NCI-H2081 (cell line): ENCODE measurements around the gene GMIP.

Source experiments
- DNase-seq, 2 experiments: peaks; one replicate each; lab custom pipeline; 2025; lab: John Stamatoyannopoulos, UW

Gene GMIP

GRCh38 chr19:19659646-19660245 lies 16.3 kb upstream of the GMIP start:
- DNase-seq: no peak

GRCh38 chr19:19657397-19657783 lies 13.9 kb upstream of the GMIP start:
- DNase-seq: no peak

GRCh38 chr19:19656451-19657396 lies 13.3 kb upstream of the GMIP start:
- no peak for DNase-seq

GRCh38 chr19:19655641-19656343 lies 12.3 kb upstream of the GMIP start:
- DNase-seq: no peak

GRCh38 chr19:19655051-19655594 lies 11.7 kb upstream of the GMIP start:
- no peak for DNase-seq

DNA sequence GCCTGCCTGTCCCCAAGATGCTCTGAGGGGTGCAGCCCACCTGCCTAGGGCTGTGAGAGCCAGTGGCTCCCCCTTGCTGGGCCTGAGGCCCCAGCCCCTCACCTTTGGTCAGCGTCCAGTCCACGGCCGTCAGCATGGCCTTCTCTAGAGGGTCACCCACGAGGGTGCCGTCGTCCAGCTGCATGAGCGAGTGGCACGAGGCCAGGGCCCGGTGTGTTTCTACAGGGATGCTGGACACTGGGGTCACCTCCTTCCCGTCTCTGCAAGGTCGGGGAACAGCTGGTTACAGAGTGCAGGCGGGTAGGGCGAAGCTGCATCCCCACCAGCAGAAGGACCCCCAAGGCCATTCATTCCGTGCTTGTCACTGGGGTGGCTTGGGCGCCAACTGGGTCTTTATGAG lies 11.0 kb upstream of the GMIP start:
- no peak for DNase-seq

GRCh38 chr19:19653597-19654147 lies 10.2 kb upstream of the GMIP start:
- no peak for DNase-seq

DNA sequence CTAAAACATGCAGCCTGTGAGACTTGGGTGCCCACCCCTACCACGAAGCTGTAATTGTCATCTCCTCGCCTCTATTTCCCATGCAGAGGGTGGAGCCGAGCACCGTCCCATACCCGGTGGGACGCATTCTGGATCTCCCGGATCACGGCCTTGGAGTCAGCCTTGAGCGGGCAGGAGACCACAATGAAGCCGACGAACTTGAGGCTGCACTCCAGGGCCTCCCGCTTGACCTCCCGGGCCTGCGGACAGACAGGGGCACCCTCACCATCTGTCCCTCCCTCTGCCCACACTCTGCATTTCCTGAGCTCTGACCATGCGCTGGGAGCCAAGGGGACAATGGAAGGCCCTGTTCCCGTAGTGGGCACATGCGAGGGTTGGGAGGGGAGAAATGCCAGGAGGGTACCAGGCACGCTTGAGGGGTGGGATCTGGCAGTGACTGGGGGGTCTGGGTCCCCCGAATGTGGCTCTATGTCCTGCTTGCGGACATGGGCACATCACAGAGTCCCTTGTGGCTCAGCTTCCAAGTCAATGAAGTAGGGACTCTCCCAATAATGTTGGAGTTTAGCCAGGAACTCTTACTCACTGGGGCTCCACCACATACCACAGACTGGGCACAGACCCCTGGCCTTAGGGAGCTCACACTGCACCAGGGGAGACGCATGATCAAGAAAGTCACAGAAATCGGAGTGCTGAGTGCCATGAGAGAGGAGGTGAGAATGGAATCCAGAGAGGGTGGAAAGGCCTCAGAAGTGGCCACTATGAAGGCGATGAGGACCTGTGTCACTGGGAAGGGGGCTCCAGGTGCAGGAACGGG lies 9.2 kb upstream of the GMIP start:
- DNase-seq: no peak

DNA sequence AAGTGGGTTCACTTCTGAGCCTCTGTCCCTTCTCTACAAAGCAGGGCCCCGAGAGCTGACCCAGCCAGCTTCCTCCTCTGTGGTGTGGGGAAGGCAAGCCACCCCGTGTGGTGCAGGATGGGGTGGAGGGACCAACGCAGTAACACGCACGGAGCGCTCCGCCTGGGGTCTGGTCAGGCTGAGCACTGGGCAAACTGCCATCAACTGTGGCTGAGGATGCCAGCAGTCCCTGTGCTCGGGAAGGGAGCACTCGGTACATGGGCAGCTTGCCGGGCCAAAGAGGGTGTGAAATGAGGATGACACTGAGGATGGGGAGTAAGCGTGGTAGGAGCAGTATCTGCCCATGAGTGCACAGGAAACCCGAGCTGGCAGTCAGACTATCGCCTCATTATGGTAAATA lies 7.6 kb upstream of the GMIP start:
- no peak for DNase-seq

DNA sequence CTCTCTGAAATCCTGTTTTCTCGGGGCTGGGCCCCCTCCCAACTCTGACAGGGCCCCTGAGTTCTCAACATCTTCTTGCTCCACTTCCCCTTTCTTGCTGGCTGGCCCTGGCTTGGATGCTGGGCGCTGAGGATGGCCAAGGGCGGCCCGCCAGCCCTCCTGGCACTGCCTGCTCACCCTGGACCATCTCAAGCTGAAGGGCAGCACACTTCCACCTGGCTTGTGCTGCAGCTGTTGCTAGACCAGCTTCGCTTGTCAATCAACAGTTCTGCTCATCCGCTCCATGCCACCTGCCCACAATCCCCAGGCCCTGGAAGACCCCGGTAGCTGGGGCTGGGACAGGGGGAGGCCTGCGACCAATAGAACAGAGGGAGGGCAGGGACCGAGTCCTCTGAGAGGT lies 6.9 kb upstream of the GMIP start:
- no peak for DNase-seq

DNA sequence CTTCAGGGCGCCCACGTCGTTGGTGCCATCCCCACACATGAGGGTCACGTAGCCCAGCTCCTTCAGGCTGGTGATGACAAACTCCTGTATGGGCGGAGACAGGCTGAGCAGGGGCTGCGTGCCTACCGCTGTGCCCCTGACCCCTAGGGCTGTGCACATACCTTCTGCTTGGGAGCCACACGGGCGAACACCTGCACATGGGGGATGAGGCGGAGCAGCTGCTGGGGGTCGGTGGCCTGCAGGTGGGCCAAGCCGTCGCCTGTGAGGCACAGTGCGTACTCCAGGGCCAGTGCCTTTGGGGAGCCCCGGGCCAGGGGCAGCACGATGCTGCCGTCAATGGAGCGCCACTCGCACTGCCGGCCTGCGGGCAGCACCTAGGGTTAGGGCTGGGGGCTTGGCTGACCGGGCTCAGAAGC lies 6.1 kb upstream of the GMIP start:
- no peak for DNase-seq

DNA sequence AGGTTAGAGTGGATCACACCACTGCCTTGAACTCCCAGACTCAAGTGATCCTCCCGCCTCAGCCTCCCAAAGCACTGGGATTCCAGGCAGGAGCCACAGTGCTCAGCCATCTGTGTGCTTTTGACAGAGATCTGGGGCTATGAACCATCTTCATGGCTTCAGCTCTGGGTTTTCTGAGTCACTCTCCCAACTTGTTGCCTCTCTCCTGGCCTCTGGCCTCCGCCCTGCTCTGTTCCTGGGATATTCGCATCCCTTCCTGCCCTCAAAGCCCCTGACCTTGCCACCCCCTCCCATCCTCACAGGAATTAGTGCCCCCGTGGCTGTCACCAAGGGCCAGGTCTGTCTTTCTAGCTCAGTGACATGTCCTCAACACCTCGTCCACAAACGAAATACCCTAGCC lies 5.7 kb upstream of the GMIP start:
- no peak for DNase-seq

- no peak for DNase-seq
Observed at GRCh38 chr19:19647037-19647835, 3.8 kb upstream of the GMIP start.

DNA sequence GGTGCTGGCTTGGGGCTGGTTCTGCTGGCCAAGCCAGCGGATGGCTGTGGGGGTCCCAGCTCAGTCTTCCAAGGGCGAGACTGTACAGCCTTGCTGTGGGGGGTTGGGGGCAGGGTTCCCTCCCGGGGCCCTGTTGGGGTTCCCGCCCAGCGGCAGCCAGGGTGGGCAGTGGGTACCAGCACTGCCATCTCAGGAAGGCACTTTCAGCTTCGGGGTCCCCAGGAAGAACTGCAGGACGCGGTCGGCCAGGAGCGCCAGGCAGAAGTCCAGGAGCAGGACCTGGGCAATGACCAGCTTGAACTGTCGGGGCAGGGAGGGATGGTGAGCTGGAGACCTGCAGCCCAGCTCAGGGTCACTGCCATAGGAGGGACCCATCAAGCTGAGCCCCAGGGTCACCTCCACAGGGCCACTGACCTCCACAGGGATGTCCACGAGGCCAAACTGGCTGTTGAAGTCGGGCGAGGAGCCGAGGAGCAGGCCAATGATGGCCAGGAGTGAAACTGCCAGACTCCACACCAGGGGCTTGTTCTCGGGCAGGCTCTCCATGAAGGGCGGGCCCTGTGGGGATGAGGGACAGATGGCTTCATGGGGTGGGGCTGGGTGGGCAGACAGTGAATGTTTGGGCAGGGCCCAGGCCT lies 1.9 kb upstream of the GMIP start:
- DNase-seq: no peak

DNA sequence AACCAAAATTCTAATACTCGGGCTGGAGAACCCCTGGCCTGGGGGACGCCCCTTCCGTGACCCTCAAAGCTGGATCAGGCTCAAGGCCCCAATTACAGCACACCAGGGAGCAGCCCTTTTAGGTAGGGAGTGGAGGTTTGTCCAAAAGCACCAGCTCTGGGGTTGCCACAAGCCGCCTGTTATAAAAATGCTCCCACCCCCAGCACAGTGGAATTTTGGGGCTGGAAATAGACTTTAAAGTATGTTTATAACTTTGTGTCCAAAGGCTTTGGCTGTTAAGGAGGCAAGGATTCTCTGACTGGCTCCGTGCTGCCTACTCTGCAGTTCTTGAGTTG lies 564 bp upstream of the GMIP start:
- DNase-seq: no peak

DNA sequence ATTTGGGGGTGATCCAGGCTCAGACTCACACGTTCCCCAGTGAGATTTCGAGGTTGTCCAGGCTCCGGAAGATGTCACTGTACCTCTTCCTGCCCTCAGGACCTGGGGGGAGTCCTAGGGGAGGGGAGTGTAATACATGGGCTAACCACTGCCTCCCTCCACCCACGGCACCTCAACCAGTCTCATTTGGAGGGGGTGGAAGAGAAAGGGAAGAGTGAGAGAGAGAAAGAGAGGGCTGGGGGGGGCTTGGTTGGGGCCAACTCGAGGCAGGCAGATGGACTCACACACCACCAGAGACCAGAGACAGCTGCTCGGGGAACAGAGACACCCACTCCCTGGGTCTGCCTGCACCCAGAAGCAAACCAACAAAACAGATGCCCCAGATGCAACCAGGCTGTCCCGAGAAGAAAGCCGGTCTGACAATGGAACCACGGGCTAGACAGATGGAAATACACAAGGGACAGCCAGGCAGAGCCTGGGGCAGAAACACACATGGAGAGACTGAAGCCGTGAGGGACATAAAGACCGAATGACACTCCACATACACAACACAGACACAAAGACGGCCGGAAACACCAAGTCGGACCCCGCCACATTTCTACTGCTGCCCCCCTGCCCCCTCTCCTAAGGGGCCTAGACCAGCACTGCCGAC lies 825 bp downstream of the GMIP start:
- no peak for DNase-seq

DNA sequence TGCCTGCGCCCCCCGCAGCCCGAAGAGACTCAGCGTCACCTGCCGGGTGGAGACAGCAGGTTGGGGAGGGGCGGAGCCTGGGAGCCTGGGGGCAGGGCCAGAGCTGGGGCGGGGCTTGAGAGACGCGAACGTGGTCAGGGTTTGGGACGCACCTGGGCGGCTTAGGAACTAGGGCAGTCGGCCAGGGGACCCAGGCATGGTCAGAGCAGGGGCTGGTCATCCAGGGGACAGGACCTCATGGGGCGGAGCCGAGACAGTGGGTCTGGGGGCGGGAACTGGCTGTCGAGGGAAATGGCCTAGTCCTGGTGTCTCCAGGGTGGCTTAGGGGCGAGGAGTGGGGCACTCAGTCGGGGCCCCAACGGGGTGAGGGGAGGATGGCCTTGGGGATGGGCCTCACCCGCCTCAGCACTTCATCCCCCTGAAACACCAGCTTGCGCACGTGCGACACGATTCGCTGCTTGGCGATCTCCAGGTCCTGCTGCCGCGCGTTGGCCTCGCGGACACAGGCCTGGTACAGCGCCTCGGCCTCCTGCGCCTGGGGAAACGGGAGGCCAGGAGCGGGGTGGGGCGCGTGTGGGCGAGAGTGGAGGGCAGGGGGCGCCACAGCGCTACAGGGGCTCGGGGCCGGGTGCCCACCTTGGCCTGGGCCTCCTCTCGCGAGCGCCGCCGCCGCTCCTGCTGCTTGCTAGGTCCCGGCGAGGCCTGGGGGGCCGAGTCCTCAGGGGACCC lies 5.8 kb downstream of the GMIP start:
- no peak for DNase-seq

- no peak for DNase-seq
Observed at GRCh38 chr19:19637186-19637522, 6.3 kb downstream of the GMIP start.

- no peak for DNase-seq
Observed at GRCh38 chr19:19636573-19637185, 6.8 kb downstream of the GMIP start.
